Stimulated activated CD4-positive, alpha-beta T cell treated with anti-CD3 and anti-CD28 coated beads, Interleukin-1b, Interleukin-23, amount 100 ng/mL, for 4 hours (primary cell): ENCODE results near the gene MED27.

ENCODE experiments used
- DNase-seq, 2 donors: peaks; one replicate each; pipeline ENCODE4 v3.0.0-alpha.2; 2020; ENCODE audit warnings: low read depth in 2 of 2

The MED27 gene

GRCh38 chr9:131879911-131880290, 199.8 kb downstream of the MED27 start:
- DNase-seq, result no peak

DNA sequence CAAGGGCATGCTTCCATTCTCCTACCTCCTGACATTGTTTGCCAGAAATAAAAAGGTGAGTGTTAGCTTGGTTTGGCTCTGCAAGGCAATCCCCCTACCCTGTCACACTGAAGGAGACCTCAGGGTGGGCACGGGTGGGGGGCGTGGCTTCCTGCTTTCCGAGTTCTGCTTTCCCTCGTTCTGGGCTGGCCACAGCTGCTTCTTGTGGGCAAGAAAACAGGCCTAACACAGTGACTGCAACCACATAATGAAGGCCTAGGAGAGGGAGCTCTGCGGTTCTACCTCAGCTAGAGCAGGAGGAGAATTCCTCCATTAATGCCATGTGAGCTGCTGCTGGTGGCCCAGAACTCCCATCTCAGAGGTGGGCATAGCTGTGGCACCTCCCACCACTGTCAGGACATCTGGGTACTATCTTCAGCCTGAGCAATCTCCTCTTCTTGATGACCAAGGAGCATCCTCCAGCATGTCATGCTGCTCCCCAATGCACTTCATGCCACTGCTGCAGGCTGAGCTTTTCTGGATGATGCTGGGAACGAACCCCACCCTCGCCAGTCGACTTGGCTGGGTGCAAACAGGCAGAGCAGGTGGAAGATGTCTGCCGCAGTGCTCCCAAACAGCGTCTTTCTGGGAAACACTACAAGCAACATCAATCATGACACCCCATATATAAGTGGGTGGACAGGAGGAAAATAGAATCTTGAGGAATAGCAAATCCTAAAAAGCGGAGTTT, 200.3 kb downstream of the MED27 start:
- no peak for DNase-seq

DNA sequence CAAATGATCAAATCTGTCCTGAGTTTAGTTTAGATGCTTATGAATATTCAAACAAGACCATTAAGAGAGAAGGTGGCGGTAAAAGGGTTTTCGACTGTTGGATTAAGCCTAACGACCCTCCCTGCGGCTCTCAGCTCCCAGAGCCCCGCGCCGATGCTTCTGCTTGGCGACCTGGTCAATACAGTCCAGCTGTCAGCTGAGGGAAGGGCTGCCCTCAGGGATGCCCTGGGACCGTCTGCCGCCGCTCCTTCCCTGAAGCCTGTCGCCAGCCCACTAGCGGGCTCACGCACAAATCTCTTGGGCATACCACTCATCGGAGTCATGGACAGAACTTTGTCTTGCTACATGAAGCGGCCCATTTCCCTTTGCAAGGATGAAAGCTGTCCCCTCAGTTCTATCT, 203.2 kb downstream of the MED27 start:
- no peak for DNase-seq

DNA sequence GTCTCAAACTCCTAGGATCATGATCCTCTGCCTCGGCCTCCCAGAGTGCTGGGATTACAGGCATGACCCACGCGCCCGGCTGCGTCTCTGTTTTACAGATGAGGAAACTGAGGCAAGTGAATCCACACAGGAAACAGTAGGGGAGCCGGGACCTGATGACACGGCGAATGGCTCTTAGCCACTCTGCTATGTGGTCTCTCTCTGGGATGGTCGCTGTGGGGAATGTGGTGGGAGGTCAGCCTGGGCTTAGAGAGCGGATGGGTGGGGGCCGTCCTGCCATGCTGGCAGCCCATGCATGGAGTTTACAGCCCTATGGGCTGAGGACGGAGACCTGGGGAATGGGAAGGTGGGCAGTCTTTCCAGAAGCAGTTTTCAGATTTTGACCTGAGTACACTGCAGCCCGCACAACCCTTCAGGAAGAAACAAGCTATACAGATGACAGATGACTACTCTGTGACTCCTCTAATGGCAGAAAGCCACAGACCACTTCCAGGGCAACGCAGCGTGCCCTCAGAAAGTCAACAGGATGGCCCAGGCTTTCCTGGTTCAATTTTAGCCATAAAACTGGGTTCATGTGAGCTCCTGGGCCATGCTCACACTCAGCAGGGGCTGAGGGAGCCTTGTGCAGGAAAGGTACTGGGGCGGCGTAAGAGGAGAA, 203.7 kb downstream of the MED27 start:
- DNase-seq, result no peak

DNA sequence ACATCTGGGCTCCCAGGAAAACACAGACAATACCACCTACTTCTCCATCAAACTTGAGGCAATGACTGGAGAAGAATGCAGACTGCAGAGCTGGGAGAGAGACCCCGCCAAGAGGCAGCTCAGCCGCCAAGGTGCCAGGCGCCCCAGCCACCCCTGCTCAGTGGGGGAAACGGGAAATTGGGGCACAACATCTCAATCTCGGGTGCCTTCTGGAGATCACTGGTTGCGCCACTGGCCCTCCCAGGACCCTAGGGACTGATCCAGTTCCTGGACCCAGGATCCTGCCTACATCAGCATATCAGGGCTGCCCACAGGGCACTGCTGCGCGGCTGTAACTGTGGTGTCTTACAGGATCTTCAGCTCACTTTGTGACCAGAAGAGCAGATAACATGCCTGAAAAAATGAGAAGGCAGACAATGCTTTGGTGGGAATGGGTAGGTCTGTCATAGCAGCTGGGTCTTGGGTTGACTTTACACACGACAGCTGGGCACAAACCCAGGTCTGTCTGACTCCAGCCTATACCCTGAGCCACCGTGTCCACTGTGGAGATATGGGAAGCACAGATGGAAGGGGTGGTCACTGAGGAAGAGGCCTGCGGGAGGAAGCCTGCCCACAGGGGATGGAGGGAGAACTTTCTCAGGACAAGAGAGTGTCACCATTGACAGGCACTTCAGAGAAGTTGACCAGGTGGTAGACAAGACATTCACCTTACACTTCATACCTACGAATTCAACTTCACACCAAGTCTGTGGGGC, 204.6 kb downstream of the MED27 start:
- DNase-seq, result no peak

GRCh38 chr9:131874447-131874846, 205.2 kb downstream of the MED27 start:
- DNase-seq, result no peak

GRCh38 chr9:131873891-131874440, 205.7 kb downstream of the MED27 start:
- DNase-seq, result no peak

GRCh38 chr9:131873335-131873734, 206.3 kb downstream of the MED27 start:
- no peak for DNase-seq

- DNase-seq, result no peak
Measured at GRCh38 chr9:131872702-131873101, 207.0 kb downstream of the MED27 start.

DNA sequence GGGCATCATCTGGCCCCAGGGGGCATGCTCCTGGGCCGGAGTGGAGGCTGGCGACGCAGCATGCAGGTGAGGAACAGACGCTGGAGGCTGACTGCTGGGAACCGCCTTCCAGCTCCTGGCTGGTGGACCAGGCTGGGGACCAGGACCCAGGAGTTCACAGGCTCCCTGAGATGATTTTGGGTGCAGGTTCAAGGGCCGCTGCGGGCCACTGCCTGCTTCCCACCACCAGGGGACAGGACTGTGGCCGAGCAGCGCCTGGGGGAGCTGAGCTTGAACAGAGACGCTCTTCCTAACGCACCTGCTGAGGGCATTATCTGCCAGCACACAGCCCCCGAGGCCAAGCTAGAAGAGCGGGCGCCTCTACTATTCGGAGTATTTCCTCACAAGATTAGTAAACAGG, 207.7 kb downstream of the MED27 start:
- DNase-seq, result no peak

- DNase-seq, result no peak
Measured at GRCh38 chr9:131870156-131870555, 209.5 kb downstream of the MED27 start.

DNA sequence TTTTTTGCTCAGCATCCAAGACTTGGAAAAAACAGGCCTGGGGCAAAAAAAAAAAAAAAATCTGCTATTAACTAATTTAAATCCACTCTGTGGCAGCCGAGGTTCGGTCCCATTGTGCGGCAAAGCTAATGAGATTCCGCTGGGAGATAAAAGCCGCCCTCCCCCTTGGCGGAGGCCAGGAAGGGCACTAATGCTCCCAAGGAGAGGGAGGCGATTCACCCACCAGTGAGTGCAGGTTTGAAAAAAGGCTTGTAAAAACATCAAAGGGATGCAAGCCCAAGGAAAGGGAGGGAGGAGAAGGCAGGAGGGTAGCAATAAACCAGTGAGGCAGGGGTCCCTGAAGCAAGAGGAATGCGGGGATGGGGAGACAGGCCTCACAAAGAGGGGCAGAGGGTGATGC, 210.3 kb downstream of the MED27 start:
- no peak for DNase-seq

GRCh38 chr9:131868766-131869165, 210.9 kb downstream of the MED27 start:
- no peak for DNase-seq

GRCh38 chr9:131867611-131868192, 212.0 kb downstream of the MED27 start:
- DNase-seq, result no peak

- DNase-seq, result no peak
Measured at GRCh38 chr9:131865446-131866195, 214.0 kb downstream of the MED27 start.

DNA sequence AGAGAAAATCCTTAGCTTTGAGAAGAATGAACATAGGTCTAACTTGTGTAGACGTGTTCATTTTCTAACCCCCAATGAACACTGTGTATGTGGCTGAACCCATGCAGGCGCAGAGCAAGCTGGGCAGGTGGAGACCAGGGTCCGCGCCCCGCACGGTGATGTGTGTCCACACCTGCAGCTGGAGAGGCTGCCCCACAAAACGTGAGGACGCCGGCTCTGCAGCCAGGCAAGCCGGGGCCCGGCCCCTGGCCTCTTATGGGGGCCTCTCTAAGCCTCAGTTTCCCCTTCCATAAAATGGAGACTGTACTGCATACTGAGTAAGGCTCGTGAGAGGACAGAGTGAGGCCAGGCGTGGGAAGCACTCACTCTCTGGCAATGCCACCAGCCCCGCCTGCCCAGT, 215.1 kb downstream of the MED27 start:
- no peak for DNase-seq

DNA sequence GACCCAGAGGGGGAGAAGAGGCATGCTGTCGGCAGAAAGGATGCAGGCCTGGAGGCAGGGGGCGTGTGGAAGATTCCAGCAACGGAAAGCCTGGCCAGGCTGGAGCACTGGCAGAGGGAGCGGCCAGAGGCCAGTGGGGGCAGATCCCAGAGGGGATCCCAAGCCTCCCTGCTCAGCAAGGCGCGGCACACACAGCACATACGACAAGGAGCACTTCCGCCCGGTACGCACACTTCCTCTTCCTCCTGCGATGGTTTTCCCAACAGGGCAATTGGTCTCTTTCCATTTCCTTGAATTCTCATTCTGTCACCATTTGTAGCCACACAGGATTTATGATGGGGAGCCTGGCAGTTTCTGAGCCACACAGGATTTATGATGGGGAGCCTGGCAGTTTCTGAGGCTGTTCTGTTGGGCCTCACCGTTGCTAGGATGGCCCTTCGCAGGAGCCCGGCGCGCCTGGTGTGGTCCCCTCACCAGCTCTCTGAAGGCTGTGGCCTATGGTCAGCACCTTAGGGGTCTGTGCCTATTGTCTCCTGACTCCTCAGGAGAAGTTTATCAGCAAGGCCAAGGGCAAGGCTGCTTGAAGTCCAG, 216.3 kb downstream of the MED27 start:
- DNase-seq, result no peak

- DNase-seq, result no peak
Measured at GRCh38 chr9:131862261-131862660, 217.4 kb downstream of the MED27 start.

GRCh38 chr9:131860430-131860829, 219.2 kb downstream of the MED27 start:
- no peak for DNase-seq

- DNase-seq, result no peak
Measured at GRCh38 chr9:131858147-131858546, 221.5 kb downstream of the MED27 start.

- DNase-seq, result no peak
Measured at GRCh38 chr9:131856105-131856504, 223.6 kb downstream of the MED27 start.
